ENCODE data around the gene ABCA4.

ABCA4 gene

GRCh38 chr1:94122201-94122970, 1.4 kb upstream of the ABCA4 start:
- no peak for DNase-seq (ENCODE audit: low read depth in 2 of 2)

GRCh38 chr1:94121411-94121821, 468 bp upstream of the ABCA4 start:
- DNase-seq (ENCODE audit: low read depth in 2 of 2), result no peak

GRCh38 chr1:94120570-94120901, 412 bp downstream of the ABCA4 start:
- DNase-seq (ENCODE audit: low read depth in 2 of 2), result no peak

- no peak for DNase-seq (ENCODE audit: low read depth in 2 of 2)
Measured at GRCh38 chr1:94119796-94120569, 965 bp downstream of the ABCA4 start.

- DNase-seq (ENCODE audit: low read depth in 2 of 2), result no peak
Measured at GRCh38 chr1:94119306-94119705, 1.6 kb downstream of the ABCA4 start.

GRCh38 chr1:94118471-94118870, 2.5 kb downstream of the ABCA4 start:
- no peak for DNase-seq (ENCODE audit: low read depth in 2 of 2)

GRCh38 chr1:94118013-94118412, 2.9 kb downstream of the ABCA4 start:
- no peak for DNase-seq (ENCODE audit: low read depth in 2 of 2)

- no peak for DNase-seq (ENCODE audit: low read depth in 2 of 2)
Measured at GRCh38 chr1:94117259-94117851, 3.6 kb downstream of the ABCA4 start.

- DNase-seq (ENCODE audit: low read depth in 2 of 2), result no peak
Measured at GRCh38 chr1:94115900-94116436, 5.0 kb downstream of the ABCA4 start.

- no peak for DNase-seq (ENCODE audit: low read depth in 2 of 2)
Measured at GRCh38 chr1:94115254-94115899, 5.6 kb downstream of the ABCA4 start.

GRCh38 chr1:94113589-94114226, 7.2 kb downstream of the ABCA4 start:
- DNase-seq (ENCODE audit: low read depth in 2 of 2), result no peak

- DNase-seq (ENCODE audit: low read depth in 2 of 2), result no peak
Measured at GRCh38 chr1:94111879-94112278, 9.1 kb downstream of the ABCA4 start.

GRCh38 chr1:94110946-94111740, 9.8 kb downstream of the ABCA4 start:
- DNase-seq (ENCODE audit: low read depth in 2 of 2), result no peak

GRCh38 chr1:94110021-94110761, 10.8 kb downstream of the ABCA4 start:
- DNase-seq (ENCODE audit: low read depth in 2 of 2), result no peak

- no peak for DNase-seq (ENCODE audit: low read depth in 2 of 2)
Measured at GRCh38 chr1:94109478-94109877, 11.5 kb downstream of the ABCA4 start.

- no peak for DNase-seq (ENCODE audit: low read depth in 2 of 2)
Measured at GRCh38 chr1:94107141-94107540, 13.8 kb downstream of the ABCA4 start.

- DNase-seq (ENCODE audit: low read depth in 2 of 2), result no peak
Measured at GRCh38 chr1:94106716-94107115, 14.2 kb downstream of the ABCA4 start.

GRCh38 chr1:94105957-94106529, 14.9 kb downstream of the ABCA4 start:
- DNase-seq (ENCODE audit: low read depth in 2 of 2), result no peak

- no peak for DNase-seq (ENCODE audit: low read depth in 2 of 2)
Measured at GRCh38 chr1:94105581-94105952, 15.4 kb downstream of the ABCA4 start.
